ENCODE data around the gene NIPBL. TPM values are rescaled to one million over a fixed set of nuclear protein-coding genes. Genes with fewer than 3 reads are reported as not detected.
A peak's percentile ranks its signal among the peaks of the same experiment; 100 is the strongest.
"Not testable (repeated sequence)": the region's sequence is repeated elsewhere in the genome, so short reads cannot be mapped to it uniquely, and the experiment has no call there.

NIPBL gene
- total RNA-seq, result 55.8 TPM

- DNase-seq (ENCODE audit: low spot score in 2 of 2) (peak; percentile 82 to 86), FAIRE-seq (no peak)
These were observed at the start of gene NIPBL for GRCh38 chr5:36876299-36876964. Gene NIPBL, plus strand, starts transcription at chr5:36876769. Its CDS starts 76,928 bp downstream, at chr5:36953697.

- FAIRE-seq (no peak), DNase-seq (ENCODE audit: low spot score in 2 of 2) (no peak)
These were observed 44.3 kb upstream of the NIPBL start for GRCh38 chr5:36832274-36832673.

GRCh38 chr5:36836831-36837230, 39.7 kb upstream of the NIPBL start:
- FAIRE-seq, result no peak
- no peak for DNase-seq (ENCODE audit: low spot score in 2 of 2)

- DNase-seq (ENCODE audit: low spot score in 2 of 2), result no peak
- FAIRE-seq, result no peak
These were observed 36.8 kb upstream of the NIPBL start for GRCh38 chr5:36839489-36840476.

- FAIRE-seq, result no peak
These were observed 34.9 kb upstream of the NIPBL start for GRCh38 chr5:36841677-36842076.

GRCh38 chr5:36842087-36842486, 34.5 kb upstream of the NIPBL start:
- DNase-seq (ENCODE audit: low spot score in 2 of 2) (no peak), FAIRE-seq (no peak)

More at GRCh38 chr5:36841677-36842076, 34.9 kb upstream of the NIPBL start:
- no peak for DNase-seq (ENCODE audit: low spot score in 2 of 2)

- no peak for DNase-seq (ENCODE audit: low spot score in 2 of 2)
- FAIRE-seq, result no peak
These were observed 32.3 kb upstream of the NIPBL start for GRCh38 chr5:36844305-36844704.

- not testable (repeated sequence) for DNase-seq (ENCODE audit: low spot score in 2 of 2); FAIRE-seq
These were observed 28.0 kb upstream of the NIPBL start for GRCh38 chr5:36848545-36848944.

GRCh38 chr5:36852903-36853302, 23.7 kb upstream of the NIPBL start:
- FAIRE-seq; DNase-seq (ENCODE audit: low spot score in 2 of 2): not testable (repeated sequence)

GRCh38 chr5:36854402-36855140, 22.0 kb upstream of the NIPBL start:
- FAIRE-seq, result no peak
- no peak for DNase-seq (ENCODE audit: low spot score in 2 of 2)

- FAIRE-seq (no peak), DNase-seq (ENCODE audit: low spot score in 2 of 2) (no peak)
These were observed 21.5 kb upstream of the NIPBL start for GRCh38 chr5:36855141-36855495.

GRCh38 chr5:36861871-36862270, 14.7 kb upstream of the NIPBL start:
- FAIRE-seq (no peak), DNase-seq (ENCODE audit: low spot score in 2 of 2) (no peak)

- FAIRE-seq, result no peak
- peak in 1 of 2 donors; percentile 40 for DNase-seq (ENCODE audit: low spot score in 2 of 2)
These were observed 6.0 kb upstream of the NIPBL start for GRCh38 chr5:36870399-36871040.

- FAIRE-seq, result no peak
- no peak for DNase-seq (ENCODE audit: low spot score in 2 of 2)
These were observed 2.1 kb upstream of the NIPBL start for GRCh38 chr5:36874465-36874864.

- peak in 1 of 2 donors; percentile 28 for DNase-seq (ENCODE audit: low spot score in 2 of 2)
- FAIRE-seq, result no peak
These were observed 1.3 kb upstream of the NIPBL start for GRCh38 chr5:36875051-36875789.

- FAIRE-seq, result no peak
These were observed 725 bp upstream of the NIPBL start for GRCh38 chr5:36875790-36876298.

GRCh38 chr5:36876965-36877666, 547 bp downstream of the NIPBL start:
- peak; percentile 31 to 47 for DNase-seq (ENCODE audit: low spot score in 2 of 2)
- no peak for FAIRE-seq

More at GRCh38 chr5:36875790-36876298, 725 bp upstream of the NIPBL start:
- peak; percentile 70 to 72 for DNase-seq (ENCODE audit: low spot score in 2 of 2)

- DNase-seq (ENCODE audit: low spot score in 2 of 2), result no peak
- no peak for FAIRE-seq
These were observed 1.3 kb downstream of the NIPBL start for GRCh38 chr5:36877667-36878391.

Measured in frontal cortex (tissue), 4 donors.